ENCODE measurements around the gene CD248.
"Not testable (repeated sequence)": the region's sequence is repeated elsewhere in the genome, so short reads cannot be mapped to it uniquely, and the experiment has no call there.

Gene CD248

DNA sequence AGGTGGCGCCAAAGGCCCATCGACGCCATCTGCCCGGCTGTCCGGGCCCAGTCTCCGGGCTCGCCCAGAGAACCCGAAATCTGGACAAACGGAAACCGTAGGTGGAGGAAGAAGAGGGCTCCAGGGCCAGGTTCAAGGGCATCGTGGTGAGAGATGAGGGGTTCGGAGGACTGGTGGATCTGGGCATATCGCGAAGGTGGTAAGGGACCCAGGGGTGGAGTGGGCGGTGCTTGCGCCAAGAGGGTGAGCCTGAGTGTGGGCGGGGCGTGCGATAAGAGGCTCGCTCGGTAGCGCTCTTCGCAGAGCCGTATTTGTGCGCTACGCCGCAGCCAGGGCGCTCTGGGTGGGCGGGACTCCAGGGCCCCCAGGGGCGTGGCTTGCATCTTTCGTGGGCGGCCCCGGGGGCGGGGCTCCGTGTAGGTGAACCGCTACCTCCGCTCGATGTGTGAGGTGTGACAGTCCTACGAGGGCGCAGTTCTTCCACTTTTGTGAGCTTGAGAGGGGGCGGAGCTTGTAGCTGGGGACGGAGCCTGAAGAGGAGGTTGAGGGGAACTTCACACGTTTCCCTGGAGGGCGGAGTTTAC is 4.8 kb downstream of the CD248 start:
- peak; percentile 91 for DNase-seq

DNA sequence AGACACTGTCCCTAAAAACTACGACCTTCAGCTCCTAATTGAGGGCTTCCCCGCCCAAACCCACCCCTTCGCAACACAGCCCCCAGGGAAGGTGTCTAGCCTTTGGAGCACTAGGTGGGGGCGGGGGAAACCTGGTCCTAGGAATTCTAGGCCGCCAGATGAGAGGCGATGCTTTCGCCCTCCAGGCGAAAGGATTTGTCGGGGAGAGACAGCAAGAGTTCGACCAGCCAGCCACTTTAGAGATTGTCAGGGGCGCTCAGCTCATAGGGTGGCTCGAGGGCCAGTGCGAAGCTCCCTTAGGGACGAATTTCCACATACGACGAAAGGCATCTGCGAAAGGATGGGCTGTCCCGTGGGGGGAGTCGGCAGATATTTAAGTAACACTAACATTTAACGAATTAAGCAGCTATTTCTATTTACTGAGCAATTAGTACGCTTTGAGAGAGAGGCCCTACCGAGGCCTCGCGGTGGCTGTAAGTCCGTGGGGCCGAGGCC is 5.3 kb downstream of the CD248 start:
- DNase-seq = no peak

DNA sequence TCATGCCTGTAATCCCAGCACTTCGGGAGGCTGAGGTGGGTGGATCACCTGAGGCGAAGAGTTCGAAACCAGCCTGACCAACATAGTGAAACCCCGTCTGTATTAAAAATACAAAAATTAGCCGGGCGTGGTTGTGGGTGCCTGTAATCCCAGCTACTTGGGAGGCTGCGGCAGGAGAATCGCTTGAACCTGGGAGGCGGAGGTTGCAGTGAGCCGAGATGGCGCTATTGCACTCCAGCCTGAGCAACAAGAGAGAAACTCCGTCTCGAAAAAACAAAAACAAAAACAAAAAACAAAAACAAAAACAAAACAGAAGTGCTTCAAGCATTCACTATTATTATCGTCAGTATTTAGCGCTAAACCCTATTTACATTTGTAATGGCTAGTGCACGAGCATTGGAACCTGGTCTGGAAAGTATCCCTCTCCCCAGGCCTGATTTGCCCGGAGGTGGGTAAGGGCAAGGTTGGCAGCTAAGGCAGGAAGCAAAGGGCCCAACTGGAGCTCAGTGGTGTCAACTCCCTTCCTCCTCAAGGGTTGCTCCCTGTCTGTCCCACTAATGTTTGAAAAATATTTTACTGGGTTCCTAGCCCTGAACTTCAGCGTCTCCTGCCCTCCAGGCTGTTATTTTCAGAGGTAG is 5.9 kb downstream of the CD248 start:
- not testable (repeated sequence) for DNase-seq

DNA sequence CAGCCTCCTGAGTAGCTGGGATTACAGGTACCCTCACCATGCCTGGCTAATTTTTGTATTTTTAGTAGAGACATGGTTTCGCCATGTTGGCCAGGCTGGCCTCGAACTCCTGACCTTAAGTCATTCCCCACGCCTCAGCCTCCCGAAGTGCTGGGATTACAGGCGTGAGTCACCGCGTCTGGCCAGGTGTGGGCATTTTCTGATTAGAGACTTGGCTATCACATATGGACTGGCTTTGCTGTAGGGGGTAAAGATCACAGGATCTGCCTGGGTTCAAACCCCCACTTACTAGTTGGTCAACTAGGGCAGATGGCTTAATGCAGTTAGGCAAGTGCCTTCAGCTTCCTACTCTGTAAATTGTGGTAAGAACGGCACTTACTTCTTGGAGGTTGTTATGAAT is 6.5 kb downstream of the CD248 start:
- DNase-seq = no peak

DNA sequence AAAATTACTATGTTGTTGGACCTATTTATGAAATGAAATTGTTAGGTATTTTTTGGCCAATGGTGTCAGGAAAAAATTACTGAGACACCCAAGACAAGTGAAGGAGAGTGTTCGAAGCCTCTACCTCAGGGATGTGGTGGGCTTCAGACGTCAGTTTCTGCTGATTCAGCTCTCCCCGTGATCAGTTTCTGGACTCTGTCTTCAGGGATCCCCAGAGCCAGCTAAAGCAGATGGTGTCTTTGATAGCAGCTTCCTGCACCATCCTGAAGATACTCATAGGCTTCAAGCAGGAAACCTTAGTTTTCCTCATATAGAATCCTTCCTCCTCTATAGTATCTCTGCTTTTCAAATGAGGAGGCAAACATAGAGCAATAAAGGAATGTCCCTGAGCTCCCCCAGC is 7.4 kb downstream of the CD248 start:
- DNase-seq = no peak

DNA sequence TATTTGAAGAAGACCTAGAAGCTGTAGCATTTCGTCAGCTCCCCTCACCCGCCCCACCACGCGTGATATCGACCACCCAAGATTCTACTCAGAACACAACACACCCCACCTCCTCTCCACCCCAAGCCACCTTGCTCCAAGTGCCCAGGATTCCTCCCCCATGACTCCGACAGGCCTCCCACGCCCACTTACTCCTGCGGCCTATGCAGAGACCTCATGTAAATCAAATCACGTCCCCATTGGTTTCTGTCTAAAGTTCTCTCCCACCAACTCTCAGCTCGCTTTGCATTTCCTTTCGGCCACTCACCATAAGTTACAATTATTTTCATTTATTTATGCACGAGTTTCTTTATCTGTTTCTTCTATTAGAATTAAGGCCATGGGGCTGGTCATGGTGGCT is 14.2 kb downstream of the CD248 start:
- no peak for DNase-seq

DNA sequence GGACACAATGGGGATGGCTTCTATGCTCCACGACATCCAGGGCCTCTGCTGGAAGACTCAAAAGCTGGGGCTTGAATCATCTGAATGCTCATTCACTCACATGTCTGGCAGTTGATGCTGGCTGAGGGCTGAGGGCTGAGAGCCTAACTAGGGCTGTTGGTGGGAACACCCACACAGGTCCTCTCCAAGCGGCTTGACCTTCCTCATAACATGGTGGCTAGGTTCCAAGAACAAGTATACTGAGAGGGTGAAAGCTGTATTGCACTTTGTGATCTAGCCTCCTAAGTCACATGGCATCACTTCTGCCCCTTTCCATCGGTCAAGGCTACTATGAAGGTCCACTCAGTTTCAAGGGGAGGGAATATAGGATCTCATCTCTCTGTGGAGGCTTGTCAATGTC is 17.7 kb downstream of the CD248 start:
- no peak for DNase-seq

DNA sequence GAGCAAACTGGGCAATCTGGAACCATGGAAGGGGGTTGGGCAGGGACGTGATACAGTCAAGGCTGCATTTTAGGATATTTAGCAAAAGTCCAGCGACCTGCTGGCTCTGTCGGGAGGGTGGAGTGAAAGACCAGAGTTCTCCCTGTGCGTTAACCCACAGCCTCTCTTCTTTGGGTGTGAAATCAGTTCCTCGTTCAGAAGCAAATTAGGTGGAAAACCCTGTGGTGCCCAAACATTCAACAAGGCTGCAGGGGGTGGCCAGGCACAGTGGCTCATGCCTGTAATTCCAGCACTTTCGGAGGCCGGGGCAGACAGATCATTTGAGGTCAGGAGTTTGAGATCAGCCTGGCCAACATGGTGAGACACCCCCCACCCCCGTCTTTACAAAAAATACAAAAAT is 19.2 kb downstream of the CD248 start:
- no peak for DNase-seq

DNA sequence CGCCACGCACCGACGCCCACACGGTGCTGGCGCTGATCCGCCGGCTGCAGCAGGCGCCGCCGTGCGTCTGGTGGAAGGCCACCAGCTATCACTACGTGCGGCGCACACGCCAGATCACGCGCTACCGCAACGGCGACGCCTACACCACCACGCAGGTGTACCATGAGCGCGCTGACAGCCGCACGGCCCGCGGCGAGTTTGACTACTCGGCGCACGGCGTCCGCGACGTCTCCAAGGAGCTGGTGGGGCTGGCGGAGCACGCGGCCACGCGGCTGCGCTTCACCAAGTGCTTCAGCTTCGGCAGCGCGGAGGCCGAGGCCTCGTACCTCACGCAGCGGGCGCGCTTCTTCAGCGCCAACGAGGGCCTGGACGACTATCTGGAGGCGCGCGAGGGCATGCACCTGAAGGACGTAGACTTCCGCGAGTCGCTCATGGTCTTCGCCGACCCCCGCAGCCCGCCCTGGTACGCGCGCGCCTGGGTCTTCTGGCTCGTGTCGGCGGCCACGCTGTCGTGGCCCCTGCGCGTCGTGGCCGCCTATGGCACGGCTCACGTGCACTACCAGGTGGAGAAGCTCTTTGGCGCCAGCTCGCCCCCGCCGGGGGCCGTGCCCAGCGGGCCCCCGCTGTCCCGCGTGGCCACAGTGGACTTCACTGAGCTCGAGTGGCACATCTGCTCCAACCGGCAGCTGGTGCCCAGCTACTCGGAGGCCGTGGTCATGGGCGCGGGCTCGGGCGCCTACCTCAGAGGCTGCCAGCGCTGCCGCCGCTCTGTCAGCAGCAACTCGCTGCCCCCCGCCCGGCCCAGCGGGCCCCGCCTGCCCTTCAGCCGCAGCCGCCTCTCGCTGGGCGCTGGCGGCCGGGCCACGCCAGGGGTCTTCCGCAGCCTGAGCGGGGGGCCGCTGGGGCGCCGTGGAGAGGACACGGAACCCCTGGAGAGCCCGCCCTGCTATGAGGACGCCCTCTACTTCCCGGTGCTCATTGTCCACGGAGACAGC is 21.9 kb downstream of the CD248 start:
- no peak for DNase-seq

DNA sequence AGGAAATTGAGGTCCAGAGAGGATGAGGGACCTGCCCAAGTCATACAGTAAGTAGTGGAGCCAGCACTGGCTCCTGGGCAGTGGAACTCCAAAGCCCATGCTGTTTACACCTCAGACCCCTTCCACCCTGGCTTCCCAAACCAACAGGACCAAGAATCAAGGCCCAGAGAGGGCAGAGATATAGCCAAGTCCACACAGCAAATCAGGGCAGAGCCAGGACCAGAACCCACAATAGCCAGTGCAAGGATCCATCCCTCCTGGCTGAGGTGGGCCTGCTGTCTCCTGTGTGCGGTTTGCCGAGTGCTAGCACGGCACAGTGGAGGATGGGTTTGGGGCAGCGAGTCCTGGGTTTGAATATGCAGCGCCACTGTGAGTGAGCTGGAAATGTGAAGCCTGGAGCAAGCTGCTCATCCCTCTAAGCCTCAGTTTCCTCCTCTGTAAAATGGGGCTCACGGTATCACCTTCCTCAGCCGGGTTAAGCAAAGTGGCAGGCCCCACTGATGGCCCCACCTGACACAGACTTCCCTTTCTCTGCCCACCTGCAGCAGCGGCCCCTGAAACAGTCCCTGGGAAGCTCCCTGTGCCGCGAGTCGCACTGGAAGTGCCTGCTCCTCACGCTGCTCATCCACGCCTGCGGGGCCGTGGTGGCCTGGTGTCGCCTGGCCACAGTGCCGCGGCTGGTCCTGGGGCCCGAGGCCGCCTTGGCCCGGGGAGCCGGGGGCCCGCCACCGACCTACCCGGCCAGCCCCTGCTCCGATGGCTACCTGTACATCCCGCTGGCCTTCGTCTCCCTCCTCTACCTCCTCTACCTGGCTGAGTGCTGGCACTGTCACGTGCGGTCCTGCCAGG is 22.8 kb downstream of the CD248 start:
- no peak for DNase-seq

DNA sequence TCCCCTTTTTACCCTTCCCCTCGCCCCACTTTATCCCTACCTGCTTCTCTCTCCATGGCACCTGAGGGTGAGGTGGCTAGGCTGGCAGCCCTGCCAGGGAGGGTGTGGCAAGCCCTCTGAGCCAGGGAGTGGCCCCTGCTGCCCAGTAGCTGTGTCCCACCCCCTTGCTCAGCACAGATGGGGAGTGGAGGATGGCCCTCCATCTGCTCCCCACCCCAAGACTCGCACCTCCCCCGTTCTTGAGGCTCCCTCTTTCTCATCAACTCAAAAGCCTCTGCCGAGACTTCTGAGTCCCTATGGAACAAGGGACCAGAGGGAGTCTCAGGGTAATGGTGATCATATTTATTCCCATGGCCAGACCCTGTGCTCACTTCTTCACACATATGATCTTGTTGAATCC is 23.5 kb downstream of the CD248 start:
- no peak for DNase-seq

DNA sequence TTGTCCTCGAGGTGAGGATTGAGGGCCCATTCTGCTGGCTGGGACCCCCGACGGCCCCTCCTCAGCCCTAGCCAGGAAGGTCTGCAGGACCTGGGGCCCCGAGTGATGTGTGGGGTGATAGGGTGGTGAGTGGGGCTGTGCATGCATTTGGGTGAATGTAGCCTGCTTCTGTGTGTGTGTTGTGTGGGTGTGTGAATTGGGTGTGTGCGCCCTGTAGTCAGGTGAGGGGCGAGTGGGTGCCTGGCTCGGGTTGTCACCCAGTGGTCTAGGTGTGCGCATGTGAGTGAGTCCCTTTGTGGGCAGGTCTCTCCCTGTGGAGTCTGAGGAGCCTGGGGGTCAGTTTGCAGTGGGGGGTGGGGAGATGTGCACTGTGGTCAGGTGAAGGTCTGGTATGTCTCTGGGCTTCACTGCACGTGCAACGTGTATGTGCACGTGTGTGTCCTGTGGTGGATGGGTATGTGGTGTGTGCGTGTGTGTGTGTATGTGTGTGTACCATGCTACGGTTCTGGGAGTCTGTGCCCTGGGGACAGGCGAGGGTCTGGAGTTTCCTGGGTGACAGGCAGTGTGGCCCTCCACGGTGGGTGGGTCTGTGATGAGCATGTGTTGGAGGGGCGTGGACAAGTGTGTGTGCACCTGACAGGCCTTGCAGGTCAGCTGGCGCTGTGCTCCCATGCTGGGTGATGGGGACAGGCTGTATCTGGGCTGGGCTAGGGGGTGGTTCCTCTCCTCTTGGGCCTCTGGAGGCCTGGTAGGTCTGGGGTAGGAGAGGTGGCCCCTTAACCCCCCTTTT is 24.1 kb downstream of the CD248 start:
- DNase-seq = no peak

DNA sequence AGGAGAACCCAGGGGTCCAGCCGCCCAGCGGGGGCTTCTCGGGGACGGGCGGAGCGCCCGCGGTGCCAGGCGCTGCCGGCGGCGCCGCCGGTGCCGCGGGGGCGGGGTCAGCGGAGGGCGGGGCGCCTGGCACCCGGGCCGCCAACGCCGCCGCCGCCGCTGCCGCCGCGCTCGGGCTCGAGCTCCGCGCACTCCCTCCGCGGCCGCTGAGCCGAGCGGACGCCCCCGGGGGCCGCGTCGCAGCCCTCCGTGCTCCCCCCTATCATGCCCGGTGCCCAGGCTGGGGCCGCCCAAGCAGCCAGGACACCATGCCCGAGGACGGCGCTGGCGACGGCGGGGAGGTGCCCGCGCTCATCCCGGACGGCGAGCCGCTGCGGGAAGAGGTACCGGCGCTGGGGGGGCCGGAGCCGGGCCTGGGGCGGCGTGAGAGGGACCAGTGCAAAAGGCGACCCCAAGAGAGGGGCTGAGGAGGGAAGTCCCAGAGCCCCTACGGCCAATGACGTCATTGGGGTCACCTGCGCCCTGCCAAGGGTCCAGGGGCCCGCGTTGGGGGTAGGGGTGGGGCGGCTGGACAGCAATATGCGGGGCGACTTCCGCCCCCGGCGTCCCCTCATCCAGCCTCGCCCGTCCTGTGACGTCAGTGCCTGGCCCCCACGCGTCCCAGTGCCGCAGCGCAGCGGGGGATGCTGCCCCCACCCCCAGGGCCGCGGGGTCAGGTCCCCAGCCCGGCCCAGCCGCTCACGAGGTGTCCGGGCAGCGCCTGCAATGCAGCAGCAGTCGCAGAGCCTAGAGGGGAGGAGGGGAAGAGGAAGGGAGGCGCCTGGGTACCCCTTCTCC is 24.9 kb downstream of the CD248 start, which contains the start of gene TMEM151A:
Gene TMEM151A (plus strand): TSS at position 189 of the 837 bp plus-strand sequence. CDS start 120 bp downstream, at position 309.
- peak; percentile 34 for DNase-seq

DNA sequence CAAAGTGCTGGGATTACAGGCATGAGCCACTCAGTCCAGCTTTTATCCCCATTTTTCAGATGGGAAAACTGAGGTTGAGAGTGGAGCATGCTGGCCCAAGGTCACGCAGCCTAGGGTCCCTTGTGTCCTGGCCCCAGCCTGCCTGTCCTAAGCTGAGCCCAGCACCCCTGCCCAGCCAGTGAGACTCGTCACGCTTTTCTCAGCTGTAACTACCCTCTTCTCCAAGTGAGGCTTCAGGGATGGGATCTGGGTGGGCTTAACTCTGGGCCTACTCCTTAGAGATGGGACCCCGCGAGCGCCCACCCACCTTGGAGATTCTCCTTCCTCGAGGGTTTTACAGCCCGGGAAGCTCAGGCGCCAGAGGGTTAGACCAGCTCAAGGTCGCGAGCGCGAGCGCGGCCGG is 25.5 kb downstream of the CD248 start:
- DNase-seq = no peak

DNA sequence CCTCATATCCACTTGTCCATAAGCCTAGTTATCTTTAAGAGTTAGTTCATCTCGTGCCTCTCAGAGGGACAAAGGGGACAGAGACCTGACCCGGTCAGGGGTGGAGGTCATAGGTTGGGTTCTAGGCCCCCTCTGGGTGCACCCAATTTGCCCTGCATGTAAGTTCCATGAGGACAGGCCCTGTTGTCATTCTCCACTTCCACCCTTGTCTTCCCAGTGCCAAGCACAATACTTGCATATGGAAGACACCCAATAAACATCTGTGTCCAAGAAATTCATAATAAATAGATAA is 26.6 kb downstream of the CD248 start:
- DNase-seq = no peak

DNA sequence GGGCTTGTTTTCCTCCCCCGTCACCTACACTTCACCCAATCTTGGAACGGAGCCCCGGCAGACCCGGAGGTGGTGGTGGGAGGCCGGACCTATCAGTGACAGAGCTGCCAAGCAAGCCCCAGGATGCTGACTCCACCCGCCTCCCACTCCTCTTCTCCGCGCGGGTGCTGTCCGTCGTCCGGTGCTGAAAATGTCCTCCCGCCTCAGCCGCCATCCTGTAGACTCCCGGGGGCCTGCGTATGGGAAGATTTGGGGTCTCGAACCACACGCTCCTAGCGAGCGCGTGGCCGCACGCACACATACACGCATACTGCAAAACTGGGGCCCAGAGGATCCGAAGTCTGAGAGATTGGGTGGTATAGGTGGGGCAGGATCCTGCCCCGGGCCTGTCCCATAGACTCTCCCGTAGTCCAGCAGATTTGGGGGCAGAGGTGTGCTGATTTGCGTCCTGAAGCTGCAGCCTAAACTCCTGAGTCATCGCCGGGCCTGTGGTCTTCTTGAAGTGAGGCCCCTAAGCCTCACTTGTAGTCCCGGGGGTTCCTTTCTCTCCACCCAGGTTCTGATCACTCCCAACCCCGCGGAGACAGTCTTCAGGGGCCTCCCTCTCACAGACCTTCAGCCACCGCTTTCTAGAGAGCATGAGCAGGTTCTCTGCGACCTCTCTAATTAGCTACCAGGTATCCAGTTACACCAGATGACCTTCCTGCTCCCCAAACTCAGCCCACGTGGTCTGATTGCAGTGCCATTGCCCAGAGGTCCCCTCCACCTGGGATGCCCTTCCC is 27.1 kb downstream of the CD248 start:
- peak; percentile 88 for DNase-seq

DNA sequence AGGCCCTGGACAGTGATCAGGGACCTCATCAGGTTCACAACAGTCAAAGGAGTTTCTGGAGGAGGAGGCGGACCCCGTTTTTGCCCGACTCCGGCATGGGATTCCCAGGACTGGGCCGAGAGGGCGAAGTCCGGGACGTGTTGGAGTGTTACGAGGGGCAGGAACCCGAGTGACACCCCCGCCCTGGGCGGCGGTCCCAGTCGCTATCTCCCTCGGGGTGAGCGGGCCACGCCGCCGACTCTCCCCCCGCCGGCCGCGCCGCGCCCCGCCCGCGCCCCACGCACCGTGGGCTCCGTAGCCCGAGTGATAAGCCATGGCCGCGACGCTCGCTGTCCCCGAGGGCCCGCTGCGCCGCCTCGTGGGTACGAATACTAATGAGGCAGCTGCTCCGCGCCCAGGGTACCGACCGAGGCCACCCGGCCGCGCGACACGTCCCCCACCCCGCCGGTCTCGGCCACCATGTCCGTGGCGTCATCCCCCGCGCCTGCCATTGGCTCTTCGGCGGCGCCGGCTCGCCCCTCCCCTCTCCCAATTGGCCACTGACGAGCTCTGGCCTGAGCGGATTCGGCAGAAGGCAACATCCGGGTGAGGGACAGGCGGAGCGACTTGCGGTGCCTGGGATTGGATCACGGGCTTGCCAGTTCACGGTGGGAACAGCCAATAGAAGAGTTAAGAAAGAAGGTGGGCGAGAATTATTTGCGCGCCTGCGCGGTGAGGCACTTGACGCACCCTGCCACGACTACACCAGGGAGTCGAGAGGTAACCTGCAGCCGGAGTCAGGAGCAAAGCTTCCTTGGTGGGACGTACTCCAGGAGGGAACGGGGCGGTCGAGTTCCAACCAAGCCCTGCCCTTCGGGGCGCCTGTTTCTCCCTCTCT is 27.9 kb downstream of the CD248 start, which contains the start of gene YIF1A:
Gene YIF1A (minus strand): TSS at position 473 of the 877 bp plus-strand sequence. CDS start 158 bp downstream, at position 315.
- peak; percentile 99 for DNase-seq

DNA sequence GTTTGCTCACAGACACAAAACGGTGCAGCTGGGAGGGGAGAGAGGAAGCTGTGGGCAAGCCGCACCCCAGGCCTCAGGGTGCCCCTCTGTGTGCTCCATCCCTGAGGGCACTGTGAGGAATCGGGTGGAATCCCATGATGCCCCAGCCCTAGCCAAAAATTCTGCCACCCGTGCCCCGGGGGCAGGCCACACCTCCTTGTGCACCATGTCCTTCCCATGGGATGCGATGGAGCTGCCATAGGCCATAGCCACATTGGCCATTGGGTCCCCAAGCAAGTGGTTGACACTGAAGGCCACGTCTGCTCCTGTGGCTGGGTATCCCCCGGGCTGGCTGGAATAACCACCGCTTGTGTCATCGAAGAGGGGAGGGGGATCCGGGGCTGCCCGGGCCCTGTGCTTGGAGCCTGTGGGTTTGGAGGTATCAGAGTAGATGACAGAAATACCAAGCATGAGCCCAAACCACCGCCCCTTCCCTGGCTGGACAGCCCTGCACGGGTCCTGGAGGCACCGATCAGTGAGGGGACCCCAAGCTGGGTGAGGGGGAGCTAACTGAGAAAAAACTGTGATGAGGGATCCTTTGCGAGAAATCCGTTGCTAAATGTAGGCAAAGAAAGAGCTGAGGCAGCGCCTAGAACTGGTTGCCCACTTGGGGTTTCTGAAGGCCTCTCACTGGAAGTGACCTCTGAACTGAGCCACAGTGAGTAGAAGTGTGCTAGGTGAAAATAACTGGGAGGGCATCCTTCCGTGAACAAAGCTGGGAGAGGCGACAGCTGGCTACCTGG is 28.8 kb downstream of the CD248 start:
- no peak for DNase-seq
